NT2/D1 (cell line): ENCODE measurements around the gene RIMS1.

Source experiments
- SUZ12 ChIP-seq: IDR thresholded peaks from 2 replicates; pipeline ENCODE4 v1.6.1; 2011; ENCODE audit not compliant: insufficient read length, insufficient read depth; ENCODE audit errors: extremely low read depth
- YY1 ChIP-seq: IDR thresholded peaks from 2 replicates; pipeline ENCODE4 v1.6.1; 2011; ENCODE audit not compliant: insufficient read length, insufficient read depth
- ZNF274 ChIP-seq: IDR thresholded peaks from 2 replicates; pipeline ENCODE4 v1.6.1; 2011; ENCODE audit warnings: mild to moderate bottlenecking, low read depth, low read length

DNA sequence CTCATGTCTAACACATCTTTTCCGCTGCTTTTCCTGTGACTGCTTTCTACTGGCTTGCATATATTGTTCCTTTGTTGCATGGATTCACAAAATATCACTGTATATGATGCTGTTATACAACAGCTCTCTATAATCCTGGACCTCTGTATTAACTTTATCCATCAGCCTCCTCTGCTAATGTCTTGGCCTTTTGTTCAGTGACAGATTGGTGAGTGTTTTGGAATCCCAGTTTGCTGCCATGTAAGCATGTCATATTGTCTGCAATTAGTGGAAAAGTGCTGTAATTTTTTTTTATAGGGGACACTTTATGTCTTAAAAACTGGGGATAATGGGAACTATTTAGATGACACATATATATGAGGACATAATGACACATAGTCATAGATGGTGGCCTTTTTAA is 3.0 kb downstream of the RIMS1 start:
- TF ChIP-seq ZNF274 (no peak), SUZ12 (no peak), YY1 (no peak)
